GM19328 (cell line): ENCODE results near the gene SLC36A3.
"Not testable (repeated sequence)": the region's sequence is repeated elsewhere in the genome, so short reads cannot be mapped to it uniquely, and the experiment has no call there.

Experiments
- ATAC-seq: cut with Tn5 transposase; IDR thresholded peaks from one replicate; pipeline ENCODE4 v1.9.1; 2021; ENCODE audit warnings: mild to moderate bottlenecking, moderate library complexity; ENCODE audit not compliant: unreplicated experiment

The SLC36A3 gene

DNA sequence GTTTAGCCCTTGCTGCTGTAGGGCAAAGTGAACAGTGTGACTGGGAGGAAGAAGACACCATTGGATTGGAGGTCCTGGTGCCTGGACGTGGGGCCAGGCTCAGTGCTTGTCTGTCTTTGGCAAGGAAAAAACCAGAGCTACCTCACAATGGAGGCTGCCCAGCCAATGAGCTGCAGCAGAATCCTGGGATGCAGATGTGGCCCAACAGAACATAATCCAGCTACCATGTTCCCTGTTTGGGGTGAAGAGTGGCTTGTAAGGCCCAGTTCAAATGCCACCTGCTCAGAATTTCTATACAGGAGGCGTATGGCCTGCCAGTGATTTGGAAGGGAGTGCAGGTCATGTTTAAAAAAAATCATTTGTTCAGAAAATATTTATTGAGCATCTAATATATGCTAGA is at the start of gene SLC36A3:
SLC36A3 (minus strand) TSS at position 101 of the 400 bp plus-strand sequence. CDS start 412 bp downstream, outside the sequence.
- ATAC-seq, result no peak

DNA sequence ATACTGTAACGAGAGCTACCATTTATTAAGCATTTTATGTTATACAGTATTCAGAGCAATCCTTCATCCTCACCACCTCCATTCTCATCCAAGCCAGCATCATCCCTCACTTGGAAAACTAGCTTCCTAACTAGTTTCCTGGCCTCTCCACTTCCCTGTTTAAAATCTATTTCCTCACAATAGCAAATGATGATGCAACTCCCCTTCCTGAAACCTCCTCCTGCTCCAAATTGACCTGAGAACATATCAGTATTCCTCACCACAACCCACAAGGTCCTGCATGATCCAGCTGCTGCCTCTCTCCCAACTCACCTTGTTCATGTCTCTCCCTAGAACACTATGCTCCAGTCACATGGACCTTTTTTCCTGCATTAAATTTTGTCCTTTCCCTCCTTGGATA is 48.1 kb upstream of the SLC36A3 start:
- no peak for ATAC-seq

DNA sequence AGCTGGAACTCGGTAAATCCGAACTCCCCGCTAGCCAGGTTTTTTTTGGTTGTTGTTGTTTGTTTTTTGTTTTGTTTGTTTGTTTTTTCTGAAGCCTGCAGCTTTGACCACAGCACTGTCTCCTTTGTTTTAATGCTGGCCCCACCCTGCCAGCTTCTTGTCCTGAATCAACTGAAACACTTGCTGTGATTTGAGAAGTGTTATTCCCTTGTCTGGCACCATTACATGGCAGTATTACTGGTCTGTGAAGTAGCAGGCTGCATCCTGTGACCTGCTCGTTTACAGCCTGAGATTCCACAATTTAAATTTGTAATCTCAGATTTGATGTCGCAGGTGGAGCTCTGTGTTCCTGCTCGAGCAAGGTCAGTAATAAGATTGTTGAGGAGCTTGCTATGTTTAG is 45.2 kb upstream of the SLC36A3 start:
- no peak for ATAC-seq

DNA sequence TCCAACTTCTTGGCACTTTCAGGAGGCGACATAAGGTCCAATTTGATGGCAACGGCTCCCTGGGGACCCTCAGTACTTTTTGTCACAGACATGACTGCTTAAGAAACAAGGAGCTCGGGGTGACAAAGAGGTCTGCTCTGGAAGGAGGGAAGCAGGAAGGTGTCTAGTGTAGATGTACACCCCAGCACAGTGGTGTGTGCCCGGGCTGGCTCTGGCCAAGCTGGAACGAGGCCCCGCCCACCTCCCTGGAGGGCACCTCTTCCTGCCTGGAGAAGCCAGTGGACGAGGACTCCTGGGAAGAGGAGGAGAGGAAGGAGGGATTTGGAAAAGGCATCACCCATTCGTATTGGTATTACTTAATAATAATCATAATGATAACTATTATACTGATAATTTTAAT is 43.8 kb upstream of the SLC36A3 start, which contains the start of gene SLC36A2:
SLC36A2 (minus strand) TSS at position 191 of the 400 bp plus-strand sequence; CDS start at position 92, 99 bp downstream.
- no peak for ATAC-seq

DNA sequence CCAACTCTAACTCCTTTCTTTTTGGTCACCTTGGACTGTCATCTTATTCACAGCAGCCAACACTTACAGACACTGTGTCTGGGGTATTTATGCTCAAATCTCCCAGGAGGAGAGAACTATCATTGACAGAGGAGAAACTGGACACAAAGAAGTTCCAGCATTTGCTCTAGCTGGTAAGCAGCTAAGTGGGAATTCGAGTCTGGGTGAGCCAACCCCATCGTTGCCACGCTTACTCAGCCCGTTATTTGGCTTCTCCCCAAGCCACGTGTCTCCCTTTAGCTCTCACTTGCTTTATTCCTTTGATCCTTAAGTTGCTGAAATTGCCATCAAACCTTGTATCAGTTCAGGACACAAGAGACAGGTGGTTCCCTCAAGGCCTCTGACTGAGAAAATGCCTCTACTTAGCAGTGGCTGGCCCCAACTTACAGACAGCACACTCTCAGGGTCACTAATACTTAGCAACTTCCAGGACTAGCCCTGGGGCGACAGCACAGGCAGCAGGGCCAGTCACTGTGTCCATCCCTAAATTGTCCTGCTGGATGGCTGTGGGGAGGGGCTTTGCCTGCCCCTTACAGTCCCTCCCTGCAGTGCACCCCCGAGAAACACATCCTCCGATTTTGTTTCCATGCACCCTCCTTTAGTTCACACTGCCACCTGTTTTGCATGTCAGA is 42.4 kb upstream of the SLC36A3 start:
- ATAC-seq, result no peak

DNA sequence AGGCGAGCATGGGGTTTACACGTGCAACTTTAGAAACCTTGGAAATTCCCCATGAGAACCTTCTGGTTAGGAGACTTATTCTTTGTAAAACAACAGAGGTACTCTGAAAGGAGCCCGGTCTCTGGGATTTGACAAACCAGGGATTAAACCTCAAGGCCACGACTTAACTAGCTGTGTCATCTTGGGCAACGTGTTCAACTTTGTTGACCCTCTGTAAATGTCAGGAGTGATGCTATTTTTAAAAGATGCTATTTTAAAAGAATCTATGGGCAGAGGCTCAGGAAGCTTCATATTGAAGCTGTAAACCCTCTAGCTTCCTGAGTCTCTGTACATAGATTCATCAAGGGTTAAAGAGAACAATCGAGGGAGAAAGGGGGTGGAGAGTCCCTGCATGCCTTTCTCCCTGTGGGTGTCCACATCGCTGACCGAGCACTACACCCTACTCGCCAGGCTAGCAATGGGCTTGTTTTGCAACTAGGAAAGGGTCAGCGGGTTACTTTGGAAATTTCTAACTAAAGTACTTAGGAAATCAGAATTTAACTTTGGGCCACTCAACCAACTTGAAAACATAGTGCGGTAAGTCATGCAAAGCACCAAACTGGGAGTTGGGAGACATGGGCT is 41.7 kb upstream of the SLC36A3 start:
- no peak for ATAC-seq

DNA sequence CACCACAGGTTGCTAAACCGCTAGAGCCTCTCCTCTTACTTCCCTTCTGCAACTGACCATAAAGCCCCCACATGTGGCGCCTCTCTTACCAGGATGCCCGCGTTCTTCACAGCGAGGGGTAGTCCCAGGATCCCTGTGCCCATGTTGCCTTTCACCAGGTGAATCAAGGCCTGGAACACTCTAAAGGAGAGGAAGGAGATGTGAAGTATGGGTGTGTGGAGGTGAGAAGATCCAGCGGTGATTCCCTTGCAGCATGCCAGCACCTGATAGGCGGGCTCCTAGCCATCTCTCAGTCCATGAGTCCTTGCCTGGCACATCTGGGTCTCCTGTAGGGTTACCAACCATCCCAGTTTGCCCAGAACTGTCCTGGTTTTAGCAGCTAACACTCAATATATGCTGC is 40.5 kb upstream of the SLC36A3 start:
- no peak for ATAC-seq

DNA sequence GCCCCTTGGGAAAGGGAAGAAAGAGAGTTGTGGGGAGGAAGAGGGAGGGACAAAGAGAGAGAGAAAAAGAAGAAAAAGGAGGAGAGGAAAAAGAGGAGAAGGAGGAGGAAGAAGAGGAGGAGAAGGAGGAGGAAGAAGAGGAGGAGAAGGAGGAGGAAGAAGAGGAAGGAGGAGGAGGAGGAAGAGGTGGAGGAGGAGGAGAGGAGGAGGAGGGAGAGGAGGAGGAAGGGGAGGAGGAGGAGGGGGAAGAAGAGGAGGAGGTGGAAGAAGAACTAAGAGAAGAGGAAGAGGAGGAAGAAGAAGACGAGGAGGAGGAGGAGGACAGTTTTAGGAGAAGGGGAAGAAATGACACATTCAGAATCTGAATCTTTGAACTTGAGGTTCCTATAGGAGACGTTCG is 36.4 kb upstream of the SLC36A3 start:
- ATAC-seq, result no peak

DNA sequence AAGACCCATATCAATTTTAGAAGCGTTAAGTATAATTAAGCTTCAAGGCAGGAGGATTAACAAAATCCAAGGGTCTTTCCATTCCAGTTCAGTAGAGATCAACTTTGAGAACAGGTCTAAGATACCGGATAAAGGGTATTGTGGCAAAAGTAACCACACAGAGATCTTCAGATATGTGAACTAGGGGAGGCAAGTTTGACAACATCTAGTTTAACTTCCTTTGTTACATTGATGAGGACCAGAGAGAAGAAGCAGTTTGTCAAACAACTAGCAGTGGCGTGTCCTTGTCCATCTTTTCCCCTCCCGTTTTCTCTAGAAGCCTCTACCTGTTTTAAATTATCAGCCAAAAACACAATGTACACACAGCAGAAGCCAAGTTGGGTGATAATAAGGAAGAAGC is 35.2 kb upstream of the SLC36A3 start:
- ATAC-seq, result no peak

DNA sequence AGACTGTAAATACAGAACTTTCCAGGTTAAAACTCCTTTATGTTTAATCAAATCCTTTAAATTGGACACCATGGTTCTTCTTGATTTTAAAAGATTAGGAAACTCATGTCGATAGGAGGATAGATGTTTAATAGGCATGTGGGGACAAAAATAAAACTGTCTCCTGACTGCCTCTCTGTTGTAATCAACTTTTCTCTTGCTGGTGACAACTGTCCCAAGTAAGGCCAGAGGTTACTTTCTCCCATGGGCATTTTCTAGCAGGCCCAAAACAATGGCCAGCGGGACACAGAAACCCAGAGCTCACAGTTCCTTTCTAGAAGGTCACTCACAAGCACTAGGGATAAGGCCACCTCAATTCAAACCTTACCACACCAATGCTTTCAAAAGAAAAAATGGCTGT is 29.3 kb upstream of the SLC36A3 start:
- ATAC-seq, result no peak

DNA sequence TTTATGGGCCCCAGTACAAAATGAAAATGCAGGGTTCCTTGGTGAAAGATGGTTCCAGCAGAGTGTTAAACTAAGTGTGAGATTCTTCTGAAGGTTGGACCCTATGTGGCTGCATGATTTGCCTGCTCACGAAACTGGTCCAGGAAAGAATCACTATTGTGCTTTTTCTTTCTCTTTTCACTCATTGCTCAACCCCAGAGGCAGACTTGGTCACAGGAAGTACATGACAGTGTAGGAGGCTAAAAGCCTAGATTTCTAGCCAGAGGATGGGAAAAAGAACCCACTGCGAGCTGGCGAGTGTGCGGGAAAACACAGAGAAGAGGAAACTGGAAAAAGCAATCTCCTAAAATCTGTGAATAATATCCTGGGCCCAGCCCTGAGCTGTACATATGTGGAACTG is 25.2 kb upstream of the SLC36A3 start:
- no peak for ATAC-seq

DNA sequence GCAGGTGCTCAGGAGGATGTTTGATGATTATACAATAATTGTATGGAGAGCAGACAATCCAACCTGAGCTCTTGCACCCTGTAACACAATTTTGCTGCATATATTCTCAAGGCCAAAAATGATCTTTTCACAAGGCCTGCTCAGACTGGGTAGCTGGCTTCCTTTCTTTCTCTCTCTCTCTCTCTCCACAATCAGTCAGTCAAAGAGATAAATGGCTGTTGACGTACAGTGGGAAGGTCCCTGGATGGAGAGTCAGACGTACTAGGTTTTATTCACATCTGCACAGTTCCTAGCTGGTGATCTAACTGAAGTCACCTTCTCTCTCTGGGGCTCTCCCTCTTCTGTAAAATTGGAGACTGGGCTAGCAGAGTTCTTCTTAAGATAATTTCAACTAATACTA is 24.0 kb upstream of the SLC36A3 start:
- ATAC-seq, result no peak

DNA sequence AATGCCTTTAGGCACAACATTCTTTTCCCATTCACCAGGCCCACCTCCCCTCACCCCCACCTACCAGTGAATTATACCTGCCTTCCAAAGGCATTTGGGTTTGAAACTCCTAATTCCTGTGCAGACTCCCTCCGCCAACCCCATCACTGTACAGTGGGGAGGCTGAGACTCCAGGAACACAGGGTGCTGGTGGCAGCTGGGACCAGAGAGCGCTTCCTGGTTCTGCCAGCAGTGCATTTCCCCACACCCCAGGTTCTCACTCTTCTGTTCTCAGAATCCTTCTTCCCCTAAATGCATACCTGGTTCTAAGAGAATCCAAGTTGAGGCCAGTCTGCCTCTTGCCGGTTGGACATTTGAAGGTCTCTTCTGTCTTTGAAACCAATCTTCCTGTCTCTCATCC is 22.7 kb upstream of the SLC36A3 start:
- no peak for ATAC-seq

DNA sequence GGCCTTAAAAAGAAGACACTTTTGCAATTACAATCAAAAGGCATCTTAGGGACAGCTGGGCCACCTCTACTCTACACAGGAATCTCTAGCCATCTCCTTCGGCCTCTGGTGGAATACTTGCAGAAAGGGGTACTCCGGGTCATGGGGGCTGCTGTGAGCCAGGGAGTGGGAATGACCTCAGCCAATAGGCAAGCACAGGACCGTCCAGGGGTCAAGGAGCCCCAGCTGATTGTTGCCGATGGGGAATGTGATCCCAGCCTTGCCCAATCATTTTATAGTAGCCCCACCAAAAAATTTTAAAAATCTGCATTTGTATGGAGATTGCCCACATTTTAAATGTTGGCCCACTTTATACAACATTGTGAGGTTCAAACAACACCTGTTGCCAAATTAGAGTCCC is 16.9 kb upstream of the SLC36A3 start:
- ATAC-seq, result no peak

DNA sequence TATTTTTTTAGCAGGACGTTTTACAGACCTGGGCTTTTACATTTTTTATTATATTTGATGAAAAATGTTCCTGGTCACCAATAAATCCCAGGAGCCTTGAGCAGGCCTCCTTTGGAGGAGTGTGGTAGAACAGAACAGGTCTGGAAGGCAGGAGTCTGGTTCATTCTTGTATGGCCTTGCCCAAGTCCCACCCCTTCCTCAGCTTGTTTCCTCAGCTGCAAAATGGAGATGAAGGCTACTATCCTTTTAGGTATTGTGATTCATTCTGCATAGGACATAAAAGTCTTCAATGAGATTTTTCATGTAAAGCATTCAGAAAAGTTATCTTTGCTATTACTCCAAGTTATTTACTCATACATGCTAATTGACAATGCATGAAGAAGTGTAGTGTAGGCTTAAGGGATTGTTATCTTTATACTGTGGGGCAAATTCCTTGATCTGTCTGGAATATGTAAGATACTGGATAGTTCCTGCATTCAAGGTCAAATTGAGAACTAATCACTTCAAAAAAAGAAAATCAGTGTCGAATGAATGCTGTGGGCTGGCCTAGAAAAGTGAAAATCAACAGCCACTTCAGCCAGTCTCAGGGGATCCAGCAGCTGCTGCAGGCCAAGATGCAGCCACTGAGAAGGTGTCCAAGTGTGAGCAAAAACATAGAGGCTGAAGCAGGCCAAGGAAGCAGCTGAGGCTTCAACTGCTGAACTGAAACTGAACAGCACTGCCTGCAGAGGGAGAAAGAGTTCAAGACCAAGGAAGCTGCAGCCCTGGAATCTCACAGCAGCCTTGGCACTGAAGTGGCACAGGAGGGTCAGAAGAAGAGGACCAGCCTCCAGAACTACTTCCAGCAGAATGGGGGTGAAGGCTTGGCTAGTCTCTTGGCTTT is 15.5 kb upstream of the SLC36A3 start:
- ATAC-seq, result no peak

DNA sequence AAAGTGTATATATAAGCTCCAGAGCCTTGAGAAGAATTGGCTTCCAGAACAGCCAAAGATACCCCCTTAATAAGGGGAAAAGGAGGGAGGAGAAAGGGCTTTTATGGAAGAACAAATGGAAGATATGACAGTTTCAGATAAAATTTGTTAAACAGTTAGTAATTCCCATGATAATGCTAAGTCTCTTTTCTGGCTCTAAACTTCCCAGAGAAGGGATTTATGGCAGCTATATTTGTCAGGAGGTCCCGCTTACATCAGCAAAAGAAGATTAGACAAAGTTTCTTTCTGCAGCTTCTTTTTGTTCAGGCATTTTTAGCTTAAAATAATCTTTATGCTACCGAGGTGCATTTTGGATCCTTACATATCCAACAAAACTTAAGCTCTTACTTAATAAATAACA is 14.3 kb upstream of the SLC36A3 start:
- no peak for ATAC-seq

DNA sequence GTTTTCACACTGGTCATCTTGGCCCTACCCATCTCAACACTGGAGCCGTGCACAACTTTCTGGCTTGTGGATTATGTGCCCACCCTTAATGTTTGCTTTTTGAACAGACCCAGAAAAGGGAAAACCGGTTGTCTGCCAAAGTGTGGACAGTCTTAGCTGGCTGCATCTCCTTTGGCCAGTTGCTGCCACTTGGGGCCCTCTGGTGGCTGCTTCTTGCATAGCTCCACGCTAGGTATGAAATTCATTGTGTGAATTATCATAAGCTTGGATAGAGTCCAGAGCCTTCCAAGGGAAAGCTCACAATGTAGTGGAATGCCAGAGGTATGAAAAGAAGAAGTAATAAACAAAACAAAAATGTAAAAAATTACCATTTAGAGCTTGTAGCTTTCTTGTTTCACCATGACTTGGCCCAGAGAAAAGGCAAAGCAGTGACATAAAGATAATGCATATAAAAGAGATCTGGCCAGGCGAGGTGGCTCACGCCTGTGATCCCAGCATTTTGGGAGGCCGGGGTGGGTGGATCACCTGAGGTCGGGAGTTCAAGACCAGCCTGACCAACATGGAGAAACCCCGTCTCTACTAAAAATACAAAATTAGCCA is 12.5 kb upstream of the SLC36A3 start:
- ATAC-seq, result peak; percentile 79

DNA sequence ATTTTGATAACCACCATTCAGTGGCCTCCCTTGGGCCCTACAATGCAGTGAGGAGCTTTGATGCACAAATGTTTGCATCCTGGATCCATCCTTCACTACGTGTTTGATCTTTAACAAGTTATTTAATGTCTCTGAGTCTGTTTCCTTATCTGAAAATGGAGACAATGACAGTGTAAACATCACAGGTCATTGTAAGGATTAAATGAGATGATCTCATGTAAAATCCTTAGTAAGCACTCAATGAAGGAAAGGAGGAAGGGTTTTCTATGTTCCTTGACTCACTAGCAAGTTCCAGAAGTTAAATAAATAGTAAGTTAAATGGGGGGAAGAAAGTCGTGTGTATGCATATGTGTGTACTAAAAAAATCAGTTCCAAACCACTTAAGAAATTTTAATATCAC is 9.8 kb upstream of the SLC36A3 start:
- no peak for ATAC-seq

DNA sequence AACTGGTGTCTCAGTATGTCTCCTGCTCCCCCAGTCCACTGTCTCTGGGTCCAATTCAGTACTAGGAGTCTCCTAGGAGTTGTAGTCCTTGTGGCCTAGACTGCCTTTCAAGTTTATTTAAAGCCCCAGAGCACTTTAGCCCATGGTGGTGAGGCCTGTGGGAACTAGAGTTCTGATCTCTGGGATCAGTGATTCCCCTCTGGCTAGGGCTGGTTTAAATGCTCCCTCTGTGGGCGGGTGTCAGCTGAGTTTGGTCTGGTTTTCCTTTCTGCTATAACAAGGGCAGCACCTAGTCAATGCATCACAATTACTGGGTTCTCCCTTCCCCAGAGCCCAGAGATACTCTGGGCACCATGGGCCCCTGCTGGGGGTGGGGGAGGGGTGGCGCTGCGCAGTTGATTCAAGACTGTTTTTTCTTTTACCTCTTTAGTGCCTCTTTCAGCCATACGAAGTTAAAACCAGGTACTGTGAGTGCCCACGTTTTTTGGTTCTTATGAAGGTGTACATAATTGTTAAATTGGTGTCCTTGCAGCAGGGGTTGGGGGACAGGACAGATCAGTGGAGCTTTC is 9.3 kb upstream of the SLC36A3 start:
- no peak for ATAC-seq

DNA sequence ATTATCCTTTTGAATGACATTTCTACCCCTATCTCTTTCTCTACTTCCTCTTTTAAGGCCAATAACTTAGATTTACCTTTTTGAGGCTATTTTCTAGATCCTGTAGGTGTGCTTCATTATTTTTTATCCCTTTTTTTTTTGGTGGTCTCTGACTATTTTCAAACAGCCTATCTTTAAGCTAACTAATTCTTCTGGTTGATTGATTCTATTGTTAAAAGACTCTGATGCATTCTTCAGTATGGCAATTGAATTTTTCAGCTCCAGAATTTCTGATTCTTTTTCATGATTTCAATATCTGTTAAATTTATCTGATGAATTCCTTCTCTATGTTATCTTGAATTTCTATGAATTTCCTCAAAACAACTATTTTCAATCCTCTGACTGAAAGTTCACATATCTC is 7.4 kb upstream of the SLC36A3 start:
- ATAC-seq, result no peak

DNA sequence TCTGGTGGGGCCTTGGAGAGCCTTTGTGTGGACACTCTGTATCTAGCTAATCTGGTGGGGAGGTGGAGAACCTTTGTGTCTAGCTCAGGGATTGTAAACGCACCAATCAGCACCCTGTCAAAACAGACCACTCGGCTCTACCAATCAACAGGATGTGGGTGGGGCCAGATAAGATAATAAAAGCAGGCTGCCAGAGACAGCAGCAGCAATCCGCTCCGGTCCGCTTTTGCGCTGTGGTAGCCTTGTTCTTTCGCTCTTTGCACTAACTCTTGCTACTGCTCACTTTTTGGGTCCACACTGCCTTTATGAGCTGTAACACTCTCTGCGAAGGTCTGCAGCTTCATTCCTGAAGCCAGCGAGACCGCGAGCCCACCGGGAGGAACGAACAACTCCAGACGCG is 6.3 kb upstream of the SLC36A3 start:
- ATAC-seq, result not testable (repeated sequence)
